ENCODE measurements around the gene TRAPPC3L.

Gene TRAPPC3L

GRCh38 chr6:116461932-116462885, 83.3 kb downstream of the TRAPPC3L start:
- peak; percentile 9 for DNase-seq

DNA sequence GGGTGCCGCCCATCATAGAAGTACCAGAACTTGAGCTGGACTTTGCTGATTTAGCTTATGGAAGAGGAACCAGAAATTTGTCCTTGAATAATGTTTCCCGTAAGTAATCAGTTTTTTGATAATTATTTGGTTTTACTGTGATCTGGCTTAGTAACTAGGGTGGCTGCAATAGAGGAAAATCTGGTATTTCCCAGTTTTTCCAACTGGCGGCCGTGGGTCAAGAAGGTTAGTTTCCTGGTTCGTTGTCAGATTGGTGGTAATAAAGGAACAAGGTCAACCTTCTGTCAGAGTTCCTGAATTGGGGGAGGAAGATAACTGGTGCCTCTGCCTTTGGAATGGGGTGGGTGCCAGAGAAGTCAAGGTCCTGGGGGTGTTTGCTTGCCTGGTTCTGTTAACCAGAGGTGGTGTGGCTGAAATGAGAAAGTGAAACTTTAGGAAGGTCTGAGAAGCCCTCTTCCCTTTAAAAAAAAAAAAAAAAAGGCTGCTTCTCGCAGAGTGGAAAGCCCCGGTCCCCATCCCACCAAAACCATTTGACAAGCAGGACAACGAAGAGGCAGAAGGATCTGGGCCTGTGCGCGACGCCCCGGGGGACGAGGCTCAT, 84.1 kb downstream of the TRAPPC3L start, which contains the start of gene CALHM6:
Gene CALHM6 (plus strand): TSS at position 45 of the 601 bp plus-strand sequence. CDS start 555 bp downstream, at position 600.
- DNase-seq, result no peak

DNA sequence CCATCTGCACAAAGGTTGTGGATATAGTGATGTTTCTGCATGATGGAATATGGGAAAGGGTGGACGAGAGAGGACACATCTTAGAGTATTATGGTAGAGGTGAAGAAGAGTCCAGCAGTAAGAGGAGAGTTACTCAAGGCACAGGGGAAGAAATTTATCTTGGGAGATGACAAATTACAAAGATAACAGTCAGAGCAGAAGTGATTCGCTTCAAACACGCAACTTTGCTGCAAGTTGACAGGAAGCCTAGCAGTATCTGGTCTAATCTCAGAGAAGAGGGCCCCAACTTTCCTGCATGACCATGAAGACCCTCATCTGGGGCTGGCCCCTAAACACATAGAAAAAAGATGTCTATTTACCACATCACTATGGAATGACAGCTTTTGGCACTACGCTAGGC, 85.6 kb downstream of the TRAPPC3L start:
- DNase-seq, result no peak

DNA sequence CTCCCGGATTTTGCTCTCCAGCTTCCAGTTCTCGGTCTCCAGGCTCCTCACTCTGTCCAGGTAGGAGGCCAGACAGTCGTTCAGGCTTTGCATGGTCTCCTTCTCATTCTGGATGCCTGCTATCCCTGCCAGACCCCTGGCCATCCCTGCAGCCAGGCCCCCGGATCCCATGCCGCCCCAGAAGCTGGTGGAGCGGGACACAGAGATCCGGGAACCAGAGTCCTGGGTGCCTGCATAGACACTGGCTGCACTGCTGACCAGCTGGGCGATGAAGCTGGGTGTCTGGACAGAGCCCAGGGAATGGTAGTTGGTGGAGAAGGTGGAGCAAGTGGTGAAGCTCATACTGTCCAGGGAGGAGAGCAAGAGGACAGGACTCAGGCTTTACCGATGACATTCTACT, 87.2 kb downstream of the TRAPPC3L start:
- no peak for DNase-seq

- DNase-seq, result peak; percentile 38
These were observed 88.6 kb downstream of the TRAPPC3L start for GRCh38 chr6:116456927-116457326.

GRCh38 chr6:116456106-116456505, 89.4 kb downstream of the TRAPPC3L start:
- no peak for DNase-seq

- DNase-seq, result no peak
These were observed 93.0 kb downstream of the TRAPPC3L start for GRCh38 chr6:116452531-116452930.

DNA sequence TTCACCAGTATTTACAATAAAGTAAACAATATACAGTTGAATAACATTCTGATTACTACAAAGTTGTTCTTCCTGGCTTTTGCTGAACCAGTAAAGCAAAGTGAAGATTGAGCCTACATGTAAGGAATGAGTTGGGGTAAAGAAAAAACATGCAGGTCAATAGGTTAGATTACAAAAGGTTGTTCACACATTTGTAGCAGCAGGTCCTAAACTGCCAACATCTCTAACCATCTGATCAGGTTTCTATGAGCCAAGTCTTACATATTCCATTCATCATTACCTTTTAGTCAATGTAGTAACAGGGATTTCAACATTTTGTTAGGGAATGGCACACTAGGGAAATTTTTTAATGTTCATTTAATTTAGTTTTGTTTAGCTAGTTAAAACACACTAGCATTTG, 93.6 kb downstream of the TRAPPC3L start:
- no peak for DNase-seq

DNA sequence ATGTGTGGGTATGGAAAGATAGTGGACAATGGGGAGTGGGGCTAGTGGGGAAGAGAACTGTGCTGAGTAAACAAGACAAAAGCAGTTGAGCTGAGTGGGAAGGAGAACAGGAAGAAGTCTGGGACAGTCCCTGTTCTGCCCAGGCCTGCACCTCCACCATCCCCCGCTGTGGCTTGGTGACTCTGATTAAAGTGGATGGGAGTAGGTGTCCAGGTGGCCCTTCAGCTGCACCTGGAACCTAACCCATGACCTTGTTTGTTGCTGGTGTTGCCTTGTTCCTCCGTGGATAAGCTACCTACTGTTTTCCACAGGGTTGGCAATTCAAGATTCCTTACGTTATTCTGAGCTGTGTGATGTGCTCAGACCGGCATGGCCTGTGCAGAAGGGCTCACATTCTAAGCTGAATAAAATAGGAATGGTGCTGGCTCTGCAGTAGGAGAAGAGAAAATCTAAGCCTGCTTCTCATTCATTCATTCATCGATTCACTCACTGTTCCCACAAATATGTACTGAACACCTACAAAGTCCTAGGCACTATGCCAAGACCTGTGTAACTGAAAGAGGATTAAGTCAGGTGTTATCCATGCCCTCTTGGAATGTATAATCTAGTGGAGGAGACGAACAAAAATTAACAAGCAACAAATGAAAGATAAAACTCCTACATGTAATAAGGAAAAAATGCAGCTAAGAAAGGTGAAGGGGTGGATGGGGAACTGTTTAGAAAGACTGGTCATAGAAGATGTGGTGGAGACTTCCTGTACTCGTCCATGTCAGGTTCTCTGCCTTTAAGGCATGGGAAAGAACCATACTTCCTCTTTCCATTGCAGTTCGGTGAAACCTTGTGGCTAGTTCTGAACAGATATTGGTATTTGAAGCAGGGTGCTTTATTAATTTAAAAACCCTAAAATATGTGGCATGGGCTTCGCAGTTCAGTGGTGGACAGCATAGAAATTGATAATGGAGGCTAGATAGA, 94.4 kb downstream of the TRAPPC3L start:
- DNase-seq, result peak; percentile 87

- no peak for DNase-seq
These were observed 95.2 kb downstream of the TRAPPC3L start for GRCh38 chr6:116450185-116450710.

- no peak for DNase-seq
These were observed 95.9 kb downstream of the TRAPPC3L start for GRCh38 chr6:116449565-116449964.

DNA sequence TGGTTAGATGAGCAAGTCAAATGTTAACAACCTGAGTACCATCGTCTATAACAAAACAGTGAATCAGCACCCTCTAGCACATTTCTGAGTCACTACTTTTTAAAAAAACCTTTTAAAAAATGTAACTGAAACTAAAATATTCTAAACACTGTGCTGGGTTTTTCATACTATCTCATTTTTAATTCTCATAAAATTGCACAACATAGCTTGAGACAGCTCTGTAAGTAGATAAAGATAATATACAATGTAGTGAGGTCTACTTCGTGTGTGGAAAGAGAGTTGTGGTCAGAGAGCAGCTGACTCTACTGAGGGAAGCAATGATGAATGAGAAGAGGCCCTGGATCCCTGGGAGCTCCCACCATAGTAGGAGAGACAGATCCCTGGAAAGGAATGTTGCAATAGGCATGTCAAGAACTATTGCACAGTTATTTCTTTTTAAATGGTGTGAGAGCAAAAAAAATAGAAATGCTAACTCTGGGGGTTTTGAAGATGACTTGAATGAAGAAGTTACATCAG, 97.9 kb downstream of the TRAPPC3L start:
- peak; percentile 88 for DNase-seq

DNA sequence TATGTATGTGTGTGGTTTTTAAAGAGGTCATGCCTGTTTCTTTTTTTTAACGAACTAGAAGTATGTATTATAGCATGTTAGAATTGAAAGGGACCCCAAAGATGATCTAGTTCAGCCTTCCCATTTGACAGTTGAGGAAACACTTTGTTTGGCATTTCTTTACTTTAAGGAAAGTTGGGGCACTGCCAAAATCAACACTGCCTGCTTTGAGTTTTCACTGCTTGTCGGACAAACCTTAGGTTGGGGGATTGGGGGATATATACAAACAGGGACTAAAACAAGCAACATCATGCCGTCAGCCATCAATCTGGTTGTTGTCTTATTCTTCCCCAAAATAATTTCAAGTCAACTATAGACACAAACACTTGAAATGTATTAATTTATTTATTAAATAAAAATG, 98.4 kb downstream of the TRAPPC3L start:
- DNase-seq, result no peak

DNA sequence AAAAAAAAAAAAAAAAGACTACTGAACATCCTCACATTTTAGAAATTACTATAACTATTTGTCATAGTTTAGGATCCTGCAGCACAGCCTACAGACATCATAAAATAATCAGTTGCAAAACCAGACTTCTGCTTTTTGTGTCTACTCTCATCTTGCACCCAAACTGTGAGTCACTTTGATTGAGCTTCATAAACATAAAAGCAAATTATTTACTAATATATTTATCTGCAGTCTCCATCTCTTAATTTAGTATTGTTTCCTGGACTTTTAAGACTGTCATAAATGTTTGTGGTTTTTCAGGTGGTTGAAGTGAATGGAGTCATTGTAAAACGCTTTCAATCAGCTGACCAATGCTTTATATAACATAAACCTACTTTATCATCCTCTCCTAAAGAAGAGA, 99.1 kb downstream of the TRAPPC3L start:
- DNase-seq, result peak; percentile 70

- no peak for DNase-seq
These were observed 100.4 kb downstream of the TRAPPC3L start for GRCh38 chr6:116445102-116445501.

Data from MV-4-11 (cell line).